NCI-H1694 (cell line): ENCODE measurements around the gene CABLES1.
"Not testable (repeated sequence)": the region's sequence is repeated elsewhere in the genome, so short reads cannot be mapped to it uniquely, and the experiment has no call there.

Experiments
- DNase-seq: peaks from one replicate; lab custom pipeline; 2025; lab: John Stamatoyannopoulos, UW

CABLES1 gene

DNA sequence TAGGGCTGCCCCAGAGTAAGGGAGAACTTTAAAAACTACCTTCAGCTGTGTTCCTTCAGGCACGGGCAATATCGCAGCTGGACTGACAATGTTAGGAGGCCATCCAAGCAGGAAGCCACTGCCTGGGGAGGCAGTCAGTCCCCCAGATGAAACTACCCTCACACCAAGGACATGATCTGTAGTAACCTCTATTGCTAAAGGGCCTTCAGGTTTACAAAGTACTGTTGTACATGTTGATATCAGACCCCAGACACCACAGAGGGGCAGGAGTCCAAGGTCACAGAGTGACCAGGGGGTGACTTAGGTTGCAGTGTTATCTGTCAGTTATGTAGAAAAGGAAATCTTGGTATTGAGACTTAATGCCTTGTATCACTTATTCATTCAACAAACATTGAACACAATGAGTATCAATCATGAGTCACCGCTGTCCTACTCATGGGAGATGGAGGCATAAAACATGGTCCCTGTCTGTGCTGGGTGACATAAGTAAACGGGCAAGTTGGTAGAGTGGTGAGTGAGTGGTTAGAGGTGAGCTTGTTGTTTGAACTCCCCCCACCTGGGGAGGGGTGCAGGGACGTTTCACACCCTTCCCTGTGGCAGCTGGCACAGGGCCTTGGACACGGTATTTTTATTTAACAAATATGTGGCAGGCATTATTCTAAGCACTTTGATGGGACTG, 7.1 kb downstream of the CABLES1 start:
- no peak for DNase-seq

GRCh38 chr18:23143016-23143814, 7.9 kb downstream of the CABLES1 start:
- DNase-seq: no peak

DNA sequence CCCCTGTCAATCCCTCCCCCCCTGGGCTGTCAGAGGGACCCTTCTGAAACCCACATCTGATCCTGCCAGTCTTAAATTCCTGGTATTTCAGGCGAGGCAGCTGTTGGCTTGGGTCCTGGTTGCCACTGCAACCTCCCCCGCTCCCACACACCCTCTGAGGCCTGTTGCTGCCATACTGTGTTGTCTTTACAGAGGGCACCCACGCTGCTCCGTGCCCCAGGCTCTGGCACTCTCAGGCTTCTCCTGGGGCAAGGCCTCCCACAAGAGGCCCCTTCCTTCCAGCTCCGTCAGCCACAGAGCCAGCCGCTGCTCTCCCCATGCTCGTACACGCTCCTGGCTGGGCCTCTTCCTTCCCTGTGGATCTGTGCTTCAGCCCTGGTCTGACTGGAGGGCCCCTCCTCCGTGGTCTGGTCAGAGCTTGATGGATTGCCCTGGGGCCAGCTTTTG, 8.6 kb downstream of the CABLES1 start:
- DNase-seq: no peak

GRCh38 chr18:23144640-23145039, 9.4 kb downstream of the CABLES1 start:
- DNase-seq: no peak

DNA sequence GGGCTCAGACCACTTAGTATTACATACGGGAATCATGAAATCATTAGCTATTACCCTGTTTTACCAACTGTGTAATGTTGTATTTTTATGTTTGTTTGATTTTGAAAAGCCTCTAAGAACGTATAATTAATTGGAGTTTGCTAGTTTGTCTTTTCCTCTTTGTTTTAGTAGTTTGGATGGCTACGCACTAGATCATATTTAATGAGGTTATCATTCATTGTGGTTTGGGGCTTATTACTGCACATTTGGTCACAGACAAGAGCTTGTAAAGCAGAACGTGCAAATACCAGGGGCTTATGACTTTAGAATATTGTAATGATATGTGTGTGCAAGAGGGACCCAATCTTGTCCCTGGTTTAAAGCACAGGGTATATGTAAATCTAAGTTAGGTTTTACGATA, 10.3 kb downstream of the CABLES1 start:
- no peak for DNase-seq

DNA sequence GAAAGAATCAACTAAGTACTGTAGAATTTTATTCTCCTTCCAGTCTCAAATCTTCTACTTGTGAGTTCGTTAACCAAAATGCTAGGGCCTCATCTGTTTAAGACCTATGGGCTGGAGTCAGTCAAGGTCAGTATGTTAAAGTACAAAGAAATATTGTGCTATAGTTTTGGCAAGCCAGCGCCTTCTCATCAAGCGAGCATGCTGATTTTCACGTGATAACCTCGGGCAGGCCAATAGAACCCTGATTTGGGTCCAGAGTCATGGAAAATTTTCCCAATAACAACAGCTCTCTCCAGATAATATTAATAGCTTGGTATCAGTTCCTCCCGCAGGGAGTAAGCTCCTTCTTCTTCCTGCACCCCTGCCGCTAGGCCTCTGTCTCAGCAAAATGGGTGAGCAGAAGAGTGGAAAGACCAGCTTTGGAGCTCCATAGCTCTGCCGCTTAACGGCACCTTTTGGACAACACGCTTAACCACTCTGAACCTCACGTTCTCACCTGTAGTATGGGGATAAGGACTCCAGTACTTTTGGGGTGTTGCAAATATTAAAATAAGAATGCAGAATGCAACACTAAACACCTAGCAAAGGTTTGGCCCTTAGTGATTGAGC, 11.7 kb downstream of the CABLES1 start:
- no peak for DNase-seq

DNA sequence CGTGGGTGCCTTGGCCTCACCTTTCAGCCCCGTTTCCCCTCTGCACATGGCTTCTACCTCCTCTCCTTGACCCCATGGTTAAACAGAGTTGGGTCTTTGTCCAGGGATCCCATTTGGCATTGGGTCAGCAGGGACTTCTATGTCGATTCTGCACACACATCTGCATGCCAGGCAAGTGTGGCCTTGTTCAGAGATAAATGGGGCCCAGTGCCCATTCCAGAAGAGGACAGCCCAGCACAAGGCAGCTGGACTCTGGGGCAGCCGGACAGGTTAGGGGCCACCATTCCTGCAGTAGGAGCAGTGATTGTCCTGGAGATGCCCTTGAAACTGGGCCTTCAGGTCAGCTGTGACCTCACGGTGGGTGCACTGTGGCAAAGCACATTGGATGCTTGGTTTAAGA, 13.1 kb downstream of the CABLES1 start:
- no peak for DNase-seq

GRCh38 chr18:23149570-23149969, 14.3 kb downstream of the CABLES1 start:
- DNase-seq: no peak

- DNase-seq: no peak
These were observed 16.3 kb downstream of the CABLES1 start for GRCh38 chr18:23151414-23152099.

- no peak for DNase-seq
These were observed 18.7 kb downstream of the CABLES1 start for GRCh38 chr18:23154030-23154429.

DNA sequence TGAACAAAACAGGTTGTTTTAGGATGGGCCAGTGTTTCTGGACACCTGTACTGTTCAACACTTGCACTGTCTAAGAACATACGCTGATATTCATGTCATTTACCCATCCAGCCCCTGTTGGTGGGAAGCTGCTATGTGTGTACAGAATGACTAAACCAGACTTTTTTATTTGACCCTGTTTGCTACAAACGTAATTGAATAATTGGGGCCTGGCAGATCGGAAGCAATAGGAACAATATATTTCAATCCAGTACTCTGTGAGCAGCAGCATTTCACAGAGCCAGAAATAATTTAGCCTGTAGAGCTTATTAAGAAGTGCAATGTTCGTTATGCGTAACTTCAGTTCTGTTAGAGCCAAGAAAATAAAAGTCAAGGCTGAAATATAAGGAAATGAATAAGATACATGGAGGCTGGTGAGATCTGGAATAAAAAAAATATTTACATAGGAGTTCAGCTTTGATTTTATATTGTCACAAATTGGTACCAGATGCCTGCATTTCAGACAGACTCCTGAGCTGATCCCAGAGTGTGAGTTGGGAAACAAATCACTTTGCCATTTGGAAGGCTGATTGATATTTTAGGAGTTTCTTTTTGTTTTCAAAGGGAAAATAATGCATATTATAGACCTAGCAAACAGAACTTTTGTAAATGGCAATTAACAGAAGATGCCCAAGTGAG, 19.7 kb downstream of the CABLES1 start:
- DNase-seq: no peak

- DNase-seq: no peak
These were observed 20.3 kb downstream of the CABLES1 start for GRCh38 chr18:23155537-23155936.

DNA sequence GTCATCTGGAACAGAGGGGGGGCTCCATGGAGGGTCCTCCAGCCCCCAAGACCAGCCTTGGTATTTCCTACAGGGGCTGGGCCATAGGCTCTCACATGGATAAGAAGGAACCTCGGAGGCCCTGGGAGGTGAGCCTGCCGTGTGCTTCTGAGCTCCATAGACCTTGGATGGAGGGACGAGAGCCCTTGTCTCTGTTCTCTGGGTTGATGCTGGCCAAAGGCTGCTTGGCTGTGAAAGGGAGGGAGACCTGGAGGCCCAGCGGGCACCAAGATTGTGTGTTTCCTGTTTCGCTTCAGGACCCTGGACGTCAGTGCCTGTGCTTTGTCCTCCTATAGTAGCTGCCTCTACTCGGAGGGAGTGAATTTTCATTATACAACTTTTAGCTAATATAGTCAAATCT, 20.8 kb downstream of the CABLES1 start:
- DNase-seq: no peak

DNA sequence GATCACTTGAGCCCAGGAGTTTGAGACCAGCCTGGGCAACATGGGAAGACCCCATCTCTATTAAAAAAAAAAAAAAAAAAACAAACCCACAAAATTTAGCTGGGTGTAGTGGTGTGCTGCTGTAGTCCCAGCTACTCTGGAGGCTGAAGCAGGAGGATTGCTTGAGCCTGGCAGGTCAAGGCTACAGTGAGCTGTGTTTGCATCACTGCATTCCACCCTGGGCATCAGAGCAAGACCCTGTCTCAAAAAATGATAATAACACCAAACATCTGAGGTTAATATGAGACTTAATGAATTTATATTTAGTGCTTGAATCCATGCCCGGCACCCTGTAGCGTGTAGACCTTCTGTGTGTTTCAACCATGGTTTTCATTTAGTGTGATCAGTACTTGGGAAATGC, 22.8 kb downstream of the CABLES1 start:
- DNase-seq: no peak

- DNase-seq: not testable (repeated sequence)
These were observed 23.6 kb downstream of the CABLES1 start for GRCh38 chr18:23158884-23159283.

DNA sequence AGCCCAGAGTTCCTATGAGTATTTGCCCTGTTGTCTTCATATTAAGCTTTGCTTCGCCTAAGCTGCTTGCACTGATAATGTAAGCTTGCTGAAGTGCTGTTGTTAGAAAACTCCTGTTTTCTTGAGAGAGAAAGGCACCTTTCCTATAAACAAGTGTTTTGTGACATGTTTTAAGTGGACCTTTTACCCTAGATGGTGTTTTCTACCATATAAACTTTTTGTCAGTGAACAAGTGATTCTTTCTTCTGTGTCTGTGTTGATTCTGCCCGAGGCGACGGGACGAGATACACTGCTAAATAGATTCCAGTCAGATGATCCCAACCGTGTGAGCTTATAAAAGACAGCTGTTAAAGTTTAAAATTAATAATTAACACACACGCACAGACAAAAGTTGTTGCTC, 24.1 kb downstream of the CABLES1 start:
- DNase-seq: no peak

DNA sequence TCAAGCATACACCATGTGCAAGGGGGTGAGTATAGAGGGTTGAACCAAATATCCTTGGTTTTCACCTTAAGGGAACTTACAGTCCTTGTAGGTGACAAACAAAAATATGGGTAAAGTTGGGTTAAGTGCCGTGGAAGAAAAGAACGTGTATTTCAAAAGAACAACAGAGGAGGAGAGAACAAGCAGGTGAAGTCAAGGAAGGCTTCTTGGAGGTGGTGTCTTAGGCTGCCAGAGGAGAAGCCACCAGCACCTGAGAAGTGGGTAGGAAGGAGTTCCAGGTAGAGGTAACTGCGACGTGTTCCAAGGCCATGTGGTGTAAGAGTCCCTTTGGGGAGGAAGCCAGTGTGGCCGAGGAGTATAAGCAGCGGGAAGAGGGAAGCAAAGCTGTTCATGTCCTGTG, 27.2 kb downstream of the CABLES1 start:
- no peak for DNase-seq

- DNase-seq: no peak
These were observed 28.7 kb downstream of the CABLES1 start for GRCh38 chr18:23163786-23164533.

DNA sequence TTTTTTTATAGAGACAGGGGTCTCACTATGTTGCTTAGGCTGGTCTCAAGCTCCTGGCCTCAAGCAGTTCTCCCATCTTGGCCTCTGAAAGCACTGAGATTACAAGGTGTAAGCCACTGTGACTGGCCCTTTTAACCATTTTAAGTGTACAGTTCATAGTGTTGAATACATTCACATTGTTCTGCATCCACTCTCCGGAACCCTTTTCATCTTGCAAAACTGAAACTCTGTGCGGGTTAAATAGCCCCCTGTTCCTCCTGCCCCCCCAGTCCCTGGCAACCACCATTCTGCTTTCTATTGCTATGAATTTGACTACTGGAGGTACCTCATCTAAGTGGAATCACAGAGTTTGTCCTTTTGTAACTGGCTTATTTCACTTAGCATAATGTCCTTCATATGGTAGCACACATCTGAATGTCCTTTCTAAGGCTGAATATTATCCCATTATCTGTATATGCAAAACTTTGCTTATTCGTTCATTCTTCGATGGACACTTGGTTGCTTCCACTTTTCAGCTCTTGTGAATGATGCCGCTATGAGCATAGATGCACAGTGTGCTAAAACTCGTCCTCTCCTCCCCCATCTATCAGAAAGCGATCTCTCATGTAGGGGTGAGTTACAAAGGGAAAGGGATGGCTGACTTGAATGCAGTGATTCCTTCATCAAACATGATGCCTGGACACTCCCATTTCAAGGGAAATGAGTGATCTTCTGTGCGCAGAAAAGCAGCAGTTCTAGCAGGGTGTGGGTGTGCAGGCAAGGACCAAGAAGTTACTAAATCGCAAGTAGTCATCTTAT, 30.2 kb downstream of the CABLES1 start:
- DNase-seq: no peak

DNA sequence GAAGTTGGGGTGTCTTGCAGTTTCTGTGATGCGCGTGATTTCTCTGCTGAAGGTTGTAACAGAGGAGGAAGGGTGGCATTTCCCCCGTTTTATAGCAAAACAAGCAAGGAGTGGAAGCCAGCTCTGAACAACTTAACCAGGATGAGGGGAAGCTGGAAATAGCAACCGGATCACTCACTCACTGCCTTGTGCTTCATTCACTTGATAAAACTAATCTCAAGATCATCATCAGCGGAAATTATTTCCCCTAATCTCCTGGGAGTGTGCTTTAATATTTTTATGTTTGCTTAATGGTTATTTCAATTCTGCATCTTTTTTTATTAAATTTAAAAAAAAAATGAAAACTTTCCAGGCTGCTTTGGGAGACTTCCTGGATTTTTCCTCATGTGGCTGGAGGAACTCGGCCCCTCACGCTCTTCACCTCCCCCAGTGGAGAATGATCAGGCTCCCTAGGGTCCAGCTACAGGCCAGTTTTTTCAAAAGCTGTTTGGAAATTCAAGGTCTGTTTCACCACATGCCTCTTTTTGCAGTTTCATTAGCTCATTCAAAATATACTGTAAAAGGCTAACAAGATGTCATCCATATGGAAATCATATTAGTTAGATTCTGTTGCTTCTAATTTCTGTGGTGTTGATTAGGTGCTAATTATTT, 31.7 kb downstream of the CABLES1 start:
- DNase-seq: no peak
